Osteoblast (primary cell): ENCODE results near the gene CRB1. TPM values are rescaled to one million over a fixed set of nuclear protein-coding genes. Genes with fewer than 3 reads are reported as not detected.

Experiments used
- DNase-seq: peaks from one replicate; pipeline ENCODE4 v3.0.0; 2011; ENCODE audit warnings: low spot score, mixed read lengths; ENCODE audit not compliant: insufficient read length; ENCODE audit errors: missing footprints
- H2AFZ ChIP-seq: 2 replicates; pipeline ENCODE4 v1.6.0; 2011; ENCODE audit warnings: mild to moderate bottlenecking, low read length
- H3K27ac ChIP-seq: 2 replicates; pipeline ENCODE4 v1.5.1; 2011; ENCODE audit warnings: mild to moderate bottlenecking, low read depth, low read length, moderate library complexity
- H3K27me3 ChIP-seq: 2 replicates; pipeline ENCODE4 v1.6.0; 2012; ENCODE audit warnings: mild to moderate bottlenecking, control low read depth, inconsistent platforms, low read length, moderate library complexity; ENCODE audit not compliant: insufficient read depth
- H3K36me3 ChIP-seq: 2 replicates; pipeline ENCODE4 v1.5.1; 2011; ENCODE audit warnings: mild to moderate bottlenecking, low read length, control low read depth, moderate library complexity; ENCODE audit not compliant: insufficient read depth
- H3K4me1 ChIP-seq: 2 replicates; pipeline ENCODE4 v1.5.1; 2011; ENCODE audit warnings: mild to moderate bottlenecking, low read length, control low read depth, moderate library complexity; ENCODE audit not compliant: insufficient read depth
- H3K4me2 ChIP-seq: 2 replicates; pipeline ENCODE4 v1.6.0; 2011; ENCODE audit warnings: mild to moderate bottlenecking, low read length; ENCODE audit not compliant: insufficient read depth
- H3K4me3 ChIP-seq: fragments of 200-600 bp; sonication (generic); 3 replicates; pipeline ENCODE4 v1.5.1; 2012; ENCODE audit warnings: mild to moderate bottlenecking, low read length, inconsistent platforms; ENCODE audit not compliant: insufficient read depth
- H3K79me2 ChIP-seq: 2 replicates; pipeline ENCODE4 v1.6.0; 2012; ENCODE audit warnings: mild to moderate bottlenecking, low read length, control low read depth, inconsistent platforms; ENCODE audit not compliant: insufficient read depth
- H3K9me3 ChIP-seq: 2 replicates; pipeline ENCODE4 v1.5.1; 2011; ENCODE audit warnings: low read depth, low read length, control low read depth
- H4K20me1 ChIP-seq: 2 replicates; pipeline ENCODE4 v1.6.0; 2012; ENCODE audit warnings: mild to moderate bottlenecking, low read length, control low read depth; ENCODE audit not compliant: insufficient read depth
- CTCF ChIP-seq: IDR thresholded peaks from 2 replicates; pipeline ENCODE4 v1.5.1; 2011; ENCODE audit warnings: mild to moderate bottlenecking, low read depth, low read length, moderate library complexity; ENCODE audit errors: extremely low read depth
- small RNA-seq: library from RNA; depleted of rRNA; stranded (forward); fragments of <200 nt; gene quantifications from one replicate; pipeline ENCODE3, GENCODE V24; 2012
- total RNA-seq: library from RNA; depleted of rRNA; stranded (reverse); fragments of >200 nt; gene quantifications from 2 replicates; pipeline ENCODE4 v1.2.3, GENCODE V29; 2012

Gene CRB1
- total RNA-seq, 1 donor = not detected

- Histone ChIP-seq H3K79me2 (no peaks in the 10 kb centered on the region), H3K36me3 (no peaks in the 10 kb centered on the region), H3K4me1 (no peaks in the 10 kb centered on the region), H2AFZ (no peak overlapping the region), H3K27me3 (no peaks in the 10 kb centered on the region), H3K9me3 (no peaks in the 10 kb centered on the region), H3K4me2 (no peak overlapping the region), H3K4me3 (no peak overlapping the region), H3K27ac (no peak overlapping the region), H4K20me1 (no peaks in the 10 kb centered on the region)
- DNase-seq = peak; percentile 56
- TF ChIP-seq CTCF = peak; percentile 67
Measured at GRCh38 chr1:197521118-197521739, 253.2 kb downstream of the CRB1 start.

GRCh38 chr1:197526736-197527371 lies 258.8 kb downstream of the CRB1 start:
- no peak for DNase-seq
- Histone ChIP-seq H3K9me3 (no peaks in the 10 kb centered on the region), H3K4me1 (no peaks in the 10 kb centered on the region), H3K36me3 (no peaks in the 10 kb centered on the region), H2AFZ (no peak overlapping the region), H3K79me2 (no peaks in the 10 kb centered on the region), H3K4me3 (no peak overlapping the region), H3K27ac (no peak overlapping the region), H3K27me3 (no peaks in the 10 kb centered on the region), H4K20me1 (no peaks in the 10 kb centered on the region), H3K4me2 (no peak overlapping the region)
- peak; percentile 67 for TF ChIP-seq CTCF

Small RNA genes within 50 kb of the gene (small RNA-seq; reads per million reads assigned to genes)
- not detected for gene MRPS21P3

Other genes starting within 250 kb of the CRB1 start
- under 0.01 TPM in 1 of 2 replicates, not detected in the other for gene F13B, start 201.0 kb upstream of the CRB1 start, total RNA-seq
- 5.1 and 5.6 TPM in 2 replicates for gene ASPM, start 121.6 kb upstream of the CRB1 start, total RNA-seq
- 25.9 and 27.9 TPM in 2 replicates for gene ZBTB41, start 67.0 kb upstream of the CRB1 start, total RNA-seq